ENCODE data around the gene THPO.
A peak's percentile ranks its signal among the peaks of the same experiment; 100 is the strongest.

Gene THPO

DNA sequence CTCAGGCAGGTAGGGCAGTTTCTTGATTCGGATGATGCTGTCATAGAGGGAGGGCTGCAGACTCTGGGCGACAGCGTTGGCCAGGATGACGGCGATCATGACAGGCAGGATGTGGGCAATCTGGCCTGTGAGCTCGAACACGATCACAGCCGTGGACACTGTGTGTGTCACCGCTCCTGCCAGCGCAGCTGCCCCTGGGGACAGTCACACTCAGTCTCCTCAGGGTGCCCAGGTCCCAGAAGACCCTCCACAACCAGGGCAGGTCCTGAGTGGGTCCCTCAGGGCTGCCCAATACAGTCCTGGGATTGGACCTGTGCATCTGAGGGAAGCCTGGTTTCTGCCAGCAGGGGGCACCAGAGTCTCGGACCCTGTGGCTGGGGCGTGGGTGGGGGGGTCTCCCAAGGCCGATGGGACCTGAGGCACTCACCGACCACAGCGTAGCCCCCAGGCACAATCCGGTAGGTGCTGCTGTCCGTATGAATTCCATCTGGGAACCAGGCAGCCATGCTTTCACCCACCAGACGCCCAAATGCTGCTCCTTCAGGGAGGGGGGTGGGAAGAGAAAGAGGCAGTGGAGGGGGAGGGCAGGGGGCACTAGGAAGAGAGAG, 23.8 kb downstream of the THPO start:
- H3K27ac Mint-ChIP-seq: no peak overlapping the region
- no peak overlapping the region for H3K4me3 Mint-ChIP-seq
- H3K4me1 Mint-ChIP-seq: peaks cover 2% of the 10 kb centered on the region
- DNase-seq (ENCODE audit: low spot score in 2 of 2) (peak; percentile 55 to 61), ATAC-seq (ENCODE audit: low read depth) (peak; percentile 84)
- H3K27me3 Mint-ChIP-seq: no peaks in the 10 kb centered on the region
- no peaks in the 10 kb centered on the region for H3K36me3 Mint-ChIP-seq
- no peaks in the 10 kb centered on the region for H3K9me3 Mint-ChIP-seq

GRCh38 chr3:184353546-184353941, 24.5 kb downstream of the THPO start:
- no peak overlapping the region for H3K27ac Mint-ChIP-seq

GRCh38 chr3:184352897-184353545, 25.0 kb downstream of the THPO start:
- Mint-ChIP-seq H3K4me1 (peaks cover 2% of the 10 kb centered on the region), H3K27me3 (no peaks in the 10 kb centered on the region), H3K4me3 (no peak overlapping the region), H3K27ac (no peak overlapping the region), H3K9me3 (no peaks in the 10 kb centered on the region), H3K36me3 (no peaks in the 10 kb centered on the region)
- ATAC-seq (ENCODE audit: low read depth) (no peak), DNase-seq (ENCODE audit: low spot score in 2 of 2) (no peak)

More at GRCh38 chr3:184353546-184353941, 24.5 kb downstream of the THPO start:
- DNase-seq (ENCODE audit: low spot score in 2 of 2) (no peak), ATAC-seq (ENCODE audit: low read depth) (no peak)
- no peaks in the 10 kb centered on the region for H3K9me3 Mint-ChIP-seq
- H3K27me3 Mint-ChIP-seq: no peaks in the 10 kb centered on the region
- H3K4me3 Mint-ChIP-seq: no peak overlapping the region
- peaks cover 2% of the 10 kb centered on the region for H3K4me1 Mint-ChIP-seq
- H3K36me3 Mint-ChIP-seq: no peaks in the 10 kb centered on the region

- Mint-ChIP-seq H3K4me3 (no peak overlapping the region), H3K27ac (no peak overlapping the region), H3K27me3 (no peaks in the 10 kb centered on the region), H3K9me3 (no peaks in the 10 kb centered on the region), H3K4me1 (peaks cover 2% of the 10 kb centered on the region), H3K36me3 (no peaks in the 10 kb centered on the region)
- ATAC-seq (ENCODE audit: low read depth) (no peak), DNase-seq (ENCODE audit: low spot score in 2 of 2) (no peak)
These were observed 25.7 kb downstream of the THPO start for GRCh38 chr3:184352149-184352785.

GRCh38 chr3:184351511-184352148, 26.4 kb downstream of the THPO start:
- H3K36me3 Mint-ChIP-seq: no peaks in the 10 kb centered on the region
- H3K4me3 Mint-ChIP-seq: no peak overlapping the region
- H3K4me1 Mint-ChIP-seq: peaks cover 2% of the 10 kb centered on the region
- no peaks in the 10 kb centered on the region for H3K9me3 Mint-ChIP-seq
- H3K27ac Mint-ChIP-seq: no peak overlapping the region
- DNase-seq (ENCODE audit: low spot score in 2 of 2) (no peak), ATAC-seq (ENCODE audit: low read depth) (no peak)
- H3K27me3 Mint-ChIP-seq: no peaks in the 10 kb centered on the region

- no peaks in the 10 kb centered on the region for H3K27me3 Mint-ChIP-seq
- H3K4me1 Mint-ChIP-seq: peaks cover 2% of the 10 kb centered on the region
- peaks cover under 1% of the 10 kb centered on the region for H3K36me3 Mint-ChIP-seq
- DNase-seq (ENCODE audit: low spot score in 2 of 2) (no peak), ATAC-seq (ENCODE audit: low read depth) (no peak)
- no peaks in the 10 kb centered on the region for H3K9me3 Mint-ChIP-seq
- no peak overlapping the region for H3K4me3 Mint-ChIP-seq
- H3K27ac Mint-ChIP-seq: no peak overlapping the region
These were observed 27.4 kb downstream of the THPO start for GRCh38 chr3:184350618-184351017.

DNA sequence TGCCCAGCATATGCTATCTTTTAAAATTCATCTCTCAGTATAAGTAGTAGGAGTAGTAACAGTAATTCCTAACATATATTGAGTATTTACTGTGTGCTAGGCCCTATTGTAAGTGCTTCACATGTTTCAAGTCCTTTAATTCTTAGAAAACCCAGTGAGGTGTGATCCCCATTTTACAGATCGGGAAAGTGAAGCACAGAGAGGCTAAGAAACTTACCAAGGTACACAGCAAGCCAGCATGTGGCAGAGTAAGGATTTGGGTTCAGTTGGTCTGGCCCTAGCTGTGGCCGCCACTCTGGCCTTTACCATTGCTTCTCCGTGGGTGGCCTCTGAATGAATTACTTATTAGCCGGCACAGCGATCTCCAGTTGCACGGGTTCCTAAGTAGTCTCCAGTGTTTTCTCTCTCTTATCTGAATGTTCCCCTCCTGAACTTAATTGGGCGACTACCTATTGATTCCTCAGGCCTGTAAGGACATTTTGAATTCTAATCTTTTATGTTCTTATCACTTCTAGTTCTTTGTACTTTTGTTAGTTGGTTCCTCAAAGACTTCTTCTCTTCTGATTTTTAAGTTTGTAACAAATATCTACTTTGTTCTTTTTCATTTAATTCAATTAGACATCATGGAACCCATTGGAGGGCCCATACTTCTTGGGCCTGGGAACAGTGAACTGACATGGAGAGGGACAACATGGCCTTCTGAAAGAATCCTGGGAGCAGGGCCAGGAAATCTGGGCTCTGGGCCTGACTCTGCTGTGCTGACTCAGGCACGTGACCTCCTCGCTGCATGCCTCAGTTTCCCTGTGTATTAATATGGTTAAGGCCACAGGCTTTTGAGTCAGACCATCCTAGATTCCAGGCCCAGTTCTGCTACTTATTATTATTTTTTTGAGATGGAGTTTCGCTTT, 28.2 kb downstream of the THPO start:
- DNase-seq (ENCODE audit: low spot score in 2 of 2) (no peak), ATAC-seq (ENCODE audit: low read depth) (no peak)
- no peaks in the 10 kb centered on the region for H3K27me3 Mint-ChIP-seq
- H3K36me3 Mint-ChIP-seq: peaks cover 4% of the 10 kb centered on the region
- no peaks in the 10 kb centered on the region for H3K9me3 Mint-ChIP-seq
- no peak overlapping the region for H3K27ac Mint-ChIP-seq
- no peak overlapping the region for H3K4me3 Mint-ChIP-seq
- H3K4me1 Mint-ChIP-seq: peaks cover 2% of the 10 kb centered on the region

GRCh38 chr3:184348057-184348382, 30.0 kb downstream of the THPO start:
- H3K27ac Mint-ChIP-seq: no peak overlapping the region
- H3K4me3 Mint-ChIP-seq: no peak overlapping the region
- DNase-seq (ENCODE audit: low spot score in 2 of 2): no peak
- no peaks in the 10 kb centered on the region for H3K9me3 Mint-ChIP-seq
- no peaks in the 10 kb centered on the region for H3K4me1 Mint-ChIP-seq
- no peaks in the 10 kb centered on the region for H3K27me3 Mint-ChIP-seq
- H3K36me3 Mint-ChIP-seq: peaks cover 4% of the 10 kb centered on the region
- no peak for ATAC-seq (ENCODE audit: low read depth)

DNA sequence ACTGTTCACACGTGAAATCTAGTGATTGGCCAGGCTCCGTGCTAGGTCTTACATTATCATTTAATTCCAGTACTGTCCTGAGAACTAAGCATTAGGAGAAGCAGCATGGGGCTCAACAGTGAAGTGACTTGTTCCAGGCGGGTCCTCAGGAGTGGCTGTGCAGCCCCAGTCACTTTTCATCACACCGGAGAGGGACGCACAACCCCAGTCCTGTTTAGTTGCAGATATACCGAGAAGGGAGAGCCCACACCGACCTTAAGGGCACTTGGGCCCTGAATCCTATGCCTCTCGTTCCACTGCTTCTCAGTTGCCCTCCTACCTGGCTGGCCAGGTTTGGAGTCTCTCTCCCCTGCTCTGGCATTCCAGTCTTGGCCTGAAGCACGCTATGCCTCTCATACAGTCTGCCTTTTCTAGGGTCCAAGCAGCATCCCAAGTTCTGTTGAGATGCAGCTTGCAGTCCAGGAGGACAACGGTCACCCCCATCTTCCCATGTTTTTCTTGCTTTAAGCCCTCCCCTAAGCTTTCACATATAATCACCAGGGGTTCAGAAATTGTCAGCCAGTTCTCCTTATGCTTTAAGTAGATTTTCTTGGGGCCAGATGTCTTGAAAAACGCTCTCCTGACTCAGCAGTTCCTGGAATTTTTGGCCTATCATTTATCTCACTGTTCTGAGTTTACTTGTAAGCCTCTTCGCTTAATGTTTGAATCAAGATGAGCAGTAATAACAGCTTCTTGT, 30.5 kb downstream of the THPO start:
- Mint-ChIP-seq H3K27me3 (no peaks in the 10 kb centered on the region), H3K4me3 (no peak overlapping the region), H3K27ac (no peak overlapping the region), H3K9me3 (no peaks in the 10 kb centered on the region), H3K36me3 (peaks cover 7% of the 10 kb centered on the region), H3K4me1 (no peaks in the 10 kb centered on the region)
- DNase-seq (ENCODE audit: low spot score in 2 of 2) (no peak), ATAC-seq (ENCODE audit: low read depth) (no peak)

GRCh38 chr3:184346480-184347190, 31.4 kb downstream of the THPO start:
- Mint-ChIP-seq H3K4me1 (no peaks in the 10 kb centered on the region), H3K9me3 (no peaks in the 10 kb centered on the region), H3K4me3 (no peak overlapping the region), H3K27me3 (no peaks in the 10 kb centered on the region), H3K36me3 (peaks cover 10% of the 10 kb centered on the region), H3K27ac (no peak overlapping the region)
- no peak for ATAC-seq (ENCODE audit: low read depth)
- no peak for DNase-seq (ENCODE audit: low spot score in 2 of 2)

DNA sequence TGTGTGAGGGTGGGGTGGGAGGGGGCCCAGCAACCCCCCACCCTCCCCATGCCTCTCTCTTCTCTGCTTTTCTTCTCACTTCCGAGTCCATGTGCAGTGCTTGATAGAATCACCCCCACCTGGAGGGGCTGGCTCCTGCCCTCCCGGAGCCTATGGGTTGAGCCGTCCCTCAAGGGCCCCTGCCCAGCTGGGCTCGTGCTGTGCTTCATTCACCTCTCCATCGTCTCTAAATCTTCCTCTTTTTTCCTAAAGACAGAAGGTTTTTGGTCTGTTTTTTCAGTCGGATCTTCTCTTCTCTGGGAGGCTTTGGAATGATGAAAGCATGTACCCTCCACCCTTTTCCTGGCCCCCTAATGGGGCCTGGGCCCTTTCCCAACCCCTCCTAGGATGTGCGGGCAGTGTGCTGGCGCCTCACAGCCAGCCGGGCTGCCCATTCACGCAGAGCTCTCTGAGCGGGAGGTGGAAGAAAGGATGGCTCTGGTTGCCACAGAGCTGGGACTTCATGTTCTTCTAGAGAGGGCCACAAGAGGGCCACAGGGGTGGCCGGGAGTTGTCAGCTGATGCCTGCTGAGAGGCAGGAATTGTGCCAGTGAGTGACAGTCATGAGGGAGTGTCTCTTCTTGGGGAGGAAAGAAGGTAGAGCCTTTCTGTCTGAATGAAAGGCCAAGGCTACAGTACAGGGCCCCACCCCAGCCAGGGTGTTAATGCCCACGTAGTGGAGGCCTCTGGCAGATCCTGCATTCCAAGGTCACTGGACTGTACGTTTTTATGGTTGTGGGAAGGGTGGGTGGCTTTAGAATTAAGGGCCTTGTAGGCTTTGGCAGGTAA, 32.5 kb downstream of the THPO start:
- Mint-ChIP-seq H3K27ac (no peak overlapping the region), H3K27me3 (no peaks in the 10 kb centered on the region), H3K4me1 (no peaks in the 10 kb centered on the region), H3K4me3 (no peak overlapping the region), H3K36me3 (peaks cover 10% of the 10 kb centered on the region), H3K9me3 (no peaks in the 10 kb centered on the region)
- DNase-seq (ENCODE audit: low spot score in 2 of 2): no peak
- peak; percentile 35 for ATAC-seq (ENCODE audit: low read depth)

DNA sequence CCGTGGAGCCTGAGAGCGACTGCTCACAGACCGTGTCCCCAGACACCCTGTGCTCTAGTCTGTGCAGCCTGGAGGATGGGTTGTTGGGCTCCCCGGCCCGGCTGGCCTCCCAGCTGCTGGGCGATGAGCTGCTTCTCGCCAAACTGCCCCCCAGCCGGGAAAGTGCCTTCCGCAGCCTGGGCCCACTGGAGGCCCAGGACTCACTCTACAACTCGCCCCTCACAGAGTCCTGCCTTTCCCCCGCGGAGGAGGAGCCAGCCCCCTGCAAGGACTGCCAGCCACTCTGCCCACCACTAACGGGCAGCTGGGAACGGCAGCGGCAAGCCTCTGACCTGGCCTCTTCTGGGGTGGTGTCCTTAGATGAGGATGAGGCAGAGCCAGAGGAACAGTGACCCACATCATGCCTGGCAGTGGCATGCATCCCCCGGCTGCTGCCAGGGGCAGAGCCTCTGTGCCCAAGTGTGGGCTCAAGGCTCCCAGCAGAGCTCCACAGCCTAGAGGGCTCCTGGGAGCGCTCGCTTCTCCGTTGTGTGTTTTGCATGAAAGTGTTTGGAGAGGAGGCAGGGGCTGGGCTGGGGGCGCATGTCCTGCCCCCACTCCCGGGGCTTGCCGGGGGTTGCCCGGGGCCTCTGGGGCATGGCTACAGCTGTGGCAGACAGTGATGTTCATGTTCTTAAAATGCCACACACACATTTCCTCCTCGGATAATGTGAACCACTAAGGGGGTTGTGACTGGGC, 33.3 kb downstream of the THPO start:
- Mint-ChIP-seq H3K4me3 (no peak overlapping the region), H3K9me3 (no peaks in the 10 kb centered on the region), H3K4me1 (no peaks in the 10 kb centered on the region), H3K36me3 (peaks cover 10% of the 10 kb centered on the region), H3K27ac (no peak overlapping the region), H3K27me3 (no peaks in the 10 kb centered on the region)
- ATAC-seq (ENCODE audit: low read depth) (no peak), DNase-seq (ENCODE audit: low spot score in 2 of 2) (no peak)

Data from memory B cell (primary cell).